Liver (tissue), 3 donors: Measurements from ENCODE around the gene CAB39.

Experiments
- EGR1 ChIP-seq, 2 donors: IDR thresholded peaks; 2 replicates each; pipeline ENCODE4 v1.6.1; 2016 to 2018; ENCODE audit warnings: antibody characterized with exemption in 2 of 2, low read depth in 2 of 2
- HNF4G ChIP-seq: IDR thresholded peaks from 2 replicates; pipeline ENCODE4 v1.6.1; 2016; ENCODE audit warnings: antibody characterized with exemption
- JUND ChIP-seq, 2 donors: IDR thresholded peaks; 2 replicates each; pipeline ENCODE4 v1.6.1; 2016; ENCODE audit warnings: antibody characterized with exemption in 2 of 2
- TAF1 ChIP-seq: conservative IDR thresholded peaks from 2 replicates; pipeline ENCODE4 v1.6.1; 2016; ENCODE audit warnings: antibody characterized with exemption, mild to moderate bottlenecking
- YY1 ChIP-seq: IDR thresholded peaks from 2 replicates; pipeline ENCODE4 v1.6.1; 2016; ENCODE audit warnings: antibody characterized with exemption, mild to moderate bottlenecking
- TF ChIP-seq, protein P1 (sequence below): fragments of 150-350 bp; IDR thresholded peaks from 2 replicates; pipeline ENCODE4 v1.5.1; 2017; ENCODE audit warnings: improper control_type of control experiment, low read depth, low read length; ENCODE audit not compliant: missing input control
- TF ChIP-seq, protein P2 (sequence below): IDR thresholded peaks from 2 replicates; pipeline ENCODE4 v1.6.1; 2016; ENCODE audit warnings: antibody characterized with exemption, mild to moderate bottlenecking
- TF ChIP-seq, protein P3 (sequence below): IDR thresholded peaks from 2 replicates; pipeline ENCODE4 v1.6.1; 2016; ENCODE audit warnings: antibody characterized with exemption
- donor health status: healthy.
- donor health status: healthy.

DNA sequence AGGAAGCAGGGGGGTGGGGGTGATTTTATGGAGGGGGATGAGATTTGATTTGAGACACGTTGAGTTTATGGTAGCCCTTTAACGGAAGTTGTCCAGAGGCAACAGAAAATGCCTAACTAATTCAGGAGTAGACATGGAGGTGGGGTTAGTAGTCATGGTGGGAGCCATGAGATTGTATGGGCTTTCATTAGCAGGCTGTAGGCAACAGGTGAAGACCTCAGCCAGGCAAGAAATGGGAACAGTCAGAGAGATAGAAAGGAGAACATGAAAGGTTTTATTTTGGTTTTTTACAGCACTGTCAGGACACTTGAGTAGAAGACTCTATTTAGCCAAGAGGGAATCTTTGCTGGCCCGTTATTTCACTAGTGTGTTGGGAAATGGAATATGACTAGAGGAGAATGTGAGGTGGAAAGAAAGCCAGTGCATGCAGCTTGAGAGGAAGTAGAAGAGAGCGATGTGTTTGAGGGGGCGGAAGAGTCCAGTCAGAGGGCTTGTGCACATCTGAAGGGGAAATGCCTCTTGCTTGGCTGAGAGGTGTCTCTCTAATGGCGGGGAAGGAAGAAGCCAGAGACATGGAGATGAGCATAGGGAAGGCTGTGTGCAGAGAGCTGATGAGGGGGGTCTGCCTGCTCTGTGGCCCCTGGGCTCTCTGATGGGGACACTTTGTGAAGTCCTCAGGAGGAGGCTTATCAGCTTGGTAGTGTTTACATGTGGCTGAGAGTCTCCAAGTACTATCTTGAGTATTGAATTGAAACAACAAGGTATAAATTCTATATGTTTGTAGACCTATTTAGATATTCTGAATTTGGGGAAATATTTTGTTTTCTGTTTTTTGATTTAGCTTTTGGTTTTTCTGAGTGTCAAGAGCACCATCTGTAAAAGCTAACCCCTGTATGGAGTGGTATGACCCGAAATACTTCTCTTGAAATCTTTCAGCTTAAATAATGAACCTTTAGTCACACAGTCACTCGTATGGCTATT, 85.2 kb downstream of the CAB39 start:
- TF ChIP-seq, protein P1, sequence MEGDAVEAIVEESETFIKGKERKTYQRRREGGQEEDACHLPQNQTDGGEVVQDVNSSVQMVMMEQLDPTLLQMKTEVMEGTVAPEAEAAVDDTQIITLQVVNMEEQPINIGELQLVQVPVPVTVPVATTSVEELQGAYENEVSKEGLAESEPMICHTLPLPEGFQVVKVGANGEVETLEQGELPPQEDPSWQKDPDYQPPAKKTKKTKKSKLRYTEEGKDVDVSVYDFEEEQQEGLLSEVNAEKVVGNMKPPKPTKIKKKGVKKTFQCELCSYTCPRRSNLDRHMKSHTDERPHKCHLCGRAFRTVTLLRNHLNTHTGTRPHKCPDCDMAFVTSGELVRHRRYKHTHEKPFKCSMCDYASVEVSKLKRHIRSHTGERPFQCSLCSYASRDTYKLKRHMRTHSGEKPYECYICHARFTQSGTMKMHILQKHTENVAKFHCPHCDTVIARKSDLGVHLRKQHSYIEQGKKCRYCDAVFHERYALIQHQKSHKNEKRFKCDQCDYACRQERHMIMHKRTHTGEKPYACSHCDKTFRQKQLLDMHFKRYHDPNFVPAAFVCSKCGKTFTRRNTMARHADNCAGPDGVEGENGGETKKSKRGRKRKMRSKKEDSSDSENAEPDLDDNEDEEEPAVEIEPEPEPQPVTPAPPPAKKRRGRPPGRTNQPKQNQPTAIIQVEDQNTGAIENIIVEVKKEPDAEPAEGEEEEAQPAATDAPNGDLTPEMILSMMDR: no peak
- TF ChIP-seq YY1 (no peak), EGR1 (IDR thresholded peaks at IDR 0.05; ENCODE audit: low read depth in 2 of 2) (no peak), TAF1 (no peak), HNF4G (no peak), JUND (IDR thresholded peaks at IDR 0.05) (no peak)
- TF ChIP-seq, protein P2, sequence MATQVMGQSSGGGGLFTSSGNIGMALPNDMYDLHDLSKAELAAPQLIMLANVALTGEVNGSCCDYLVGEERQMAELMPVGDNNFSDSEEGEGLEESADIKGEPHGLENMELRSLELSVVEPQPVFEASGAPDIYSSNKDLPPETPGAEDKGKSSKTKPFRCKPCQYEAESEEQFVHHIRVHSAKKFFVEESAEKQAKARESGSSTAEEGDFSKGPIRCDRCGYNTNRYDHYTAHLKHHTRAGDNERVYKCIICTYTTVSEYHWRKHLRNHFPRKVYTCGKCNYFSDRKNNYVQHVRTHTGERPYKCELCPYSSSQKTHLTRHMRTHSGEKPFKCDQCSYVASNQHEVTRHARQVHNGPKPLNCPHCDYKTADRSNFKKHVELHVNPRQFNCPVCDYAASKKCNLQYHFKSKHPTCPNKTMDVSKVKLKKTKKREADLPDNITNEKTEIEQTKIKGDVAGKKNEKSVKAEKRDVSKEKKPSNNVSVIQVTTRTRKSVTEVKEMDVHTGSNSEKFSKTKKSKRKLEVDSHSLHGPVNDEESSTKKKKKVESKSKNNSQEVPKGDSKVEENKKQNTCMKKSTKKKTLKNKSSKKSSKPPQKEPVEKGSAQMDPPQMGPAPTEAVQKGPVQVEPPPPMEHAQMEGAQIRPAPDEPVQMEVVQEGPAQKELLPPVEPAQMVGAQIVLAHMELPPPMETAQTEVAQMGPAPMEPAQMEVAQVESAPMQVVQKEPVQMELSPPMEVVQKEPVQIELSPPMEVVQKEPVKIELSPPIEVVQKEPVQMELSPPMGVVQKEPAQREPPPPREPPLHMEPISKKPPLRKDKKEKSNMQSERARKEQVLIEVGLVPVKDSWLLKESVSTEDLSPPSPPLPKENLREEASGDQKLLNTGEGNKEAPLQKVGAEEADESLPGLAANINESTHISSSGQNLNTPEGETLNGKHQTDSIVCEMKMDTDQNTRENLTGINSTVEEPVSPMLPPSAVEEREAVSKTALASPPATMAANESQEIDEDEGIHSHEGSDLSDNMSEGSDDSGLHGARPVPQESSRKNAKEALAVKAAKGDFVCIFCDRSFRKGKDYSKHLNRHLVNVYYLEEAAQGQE: no peak
- TF ChIP-seq, protein P3, sequence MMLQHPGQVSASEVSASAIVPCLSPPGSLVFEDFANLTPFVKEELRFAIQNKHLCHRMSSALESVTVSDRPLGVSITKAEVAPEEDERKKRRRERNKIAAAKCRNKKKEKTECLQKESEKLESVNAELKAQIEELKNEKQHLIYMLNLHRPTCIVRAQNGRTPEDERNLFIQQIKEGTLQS: no peak
